WTC11 (cell line): ENCODE results near the gene PRKAR1B. TPM values are rescaled to one million over a fixed set of nuclear protein-coding genes. Genes with fewer than 3 reads are reported as not detected.
A peak's percentile ranks its signal among the peaks of the same experiment; 100 is the strongest.
"Not testable (repeated sequence)": the region's sequence is repeated elsewhere in the genome, so short reads cannot be mapped to it uniquely, and the experiment has no call there.

Experiments
- ATAC-seq: fragments of 200-7000 bp; cut with Tn5 transposase; 2 replicates; pipeline ENCODE4 v1.10.0; 2021; ENCODE audit warnings: mild to moderate bottlenecking, moderate library complexity
- CTCF ChIA-PET: fragments of 300-600 bp; sonication (Branson Sonifier 250); formaldehyde crosslinking; loops from one replicate; lab custom pipeline; 2021; ENCODE audit warnings: antibody characterized with exemption; lab: Charles Lee
- POLR2A ChIA-PET: fragments of 350-600 bp; sonication (Branson Sonifier 250); formaldehyde crosslinking; loops from one replicate; lab custom pipeline; 2021; ENCODE audit warnings: antibody characterized with exemption; lab: Charles Lee
- DNase-seq: peaks from one replicate; pipeline ENCODE4 v3.0.0; 2021; ENCODE audit warnings: low spot score
- H3K27ac Mint-ChIP-seq: 2 replicates; pipeline ENCODE4 v1.8.0; 2021; ENCODE audit warnings: mixed read lengths
- H3K27me3 Mint-ChIP-seq: 2 replicates; pipeline ENCODE4 v1.8.0; 2021; ENCODE audit warnings: low read depth, mild to moderate bottlenecking, moderate library complexity, mixed read lengths
- H3K36me3 Mint-ChIP-seq: 2 replicates; pipeline ENCODE4 v1.8.0; 2021; ENCODE audit warnings: mixed read lengths
- H3K4me1 Mint-ChIP-seq: 2 replicates; pipeline ENCODE4 v1.8.0; 2022; ENCODE audit warnings: mixed read lengths
- H3K4me3 Mint-ChIP-seq: 2 replicates; pipeline ENCODE4 v1.8.0; 2021; ENCODE audit warnings: mild to moderate bottlenecking, moderate library complexity, mixed read lengths
- H3K9me3 Mint-ChIP-seq: 2 replicates; pipeline ENCODE4 v1.8.0; 2021; ENCODE audit warnings: mixed read lengths
- AFF4 ChIP-seq: sonication (generic); formaldehyde crosslinking; IDR thresholded peaks from 2 replicates; pipeline ENCODE4 v1.8.1; 2023; ENCODE audit warnings: mild to moderate bottlenecking, missing genetic modification reagents, borderline replicate concordance
- CTCF ChIP-seq: fragments of 200-600 bp; IDR thresholded peaks from 2 replicates; pipeline ENCODE4 v1.8.0; 2022; ENCODE audit warnings: antibody characterized with exemption
- ELF4 ChIP-seq: sonication (generic); formaldehyde crosslinking; IDR thresholded peaks from 2 replicates; pipeline ENCODE4 v1.8.1; 2022; ENCODE audit warnings: low read depth, mild to moderate bottlenecking, moderate library complexity, missing genetic modification reagents
- FOXJ3 ChIP-seq: sonication (generic); formaldehyde crosslinking; IDR thresholded peaks from 2 replicates; pipeline ENCODE4 v1.9.0; 2021; ENCODE audit warnings: missing genetic modification reagents, mild to moderate bottlenecking, borderline replicate concordance
- GTF2I ChIP-seq: fragments of 250-450 bp; sonication (Bioruptor Pico); conservative IDR thresholded peaks from 2 replicates; pipeline ENCODE4 v1.4.0; 2021; ENCODE audit warnings: mild to moderate bottlenecking
- HMGA2 ChIP-seq: fragments of 250-450 bp; sonication (Bioruptor Pico); IDR thresholded peaks from 2 replicates; pipeline ENCODE4 v1.4.0; 2021; ENCODE audit warnings: mild to moderate bottlenecking, moderate library complexity
- JUN ChIP-seq: sonication (generic); formaldehyde crosslinking; IDR thresholded peaks from 2 replicates; pipeline ENCODE4 v1.8.0; 2023; ENCODE audit warnings: mild to moderate bottlenecking, missing genetic modification reagents
- NFYB ChIP-seq: sonication (generic); formaldehyde crosslinking; conservative IDR thresholded peaks from 2 replicates; pipeline ENCODE4 v1.8.0; 2022; ENCODE audit warnings: low read depth, missing genetic modification reagents
- NR2C2 ChIP-seq: sonication (generic); formaldehyde crosslinking; IDR thresholded peaks from 2 replicates; pipeline ENCODE4 v1.8.0; 2022; ENCODE audit warnings: mild to moderate bottlenecking, missing genetic modification reagents
- RELA ChIP-seq: sonication (generic); formaldehyde crosslinking; IDR thresholded peaks from 2 replicates; pipeline ENCODE4 v1.8.1; 2022; ENCODE audit warnings: missing genetic modification reagents, mild to moderate bottlenecking, borderline replicate concordance
- RORB ChIP-seq: fragments of 250-450 bp; sonication (Bioruptor Pico); IDR thresholded peaks from 2 replicates; pipeline ENCODE4 v1.9.0; 2021; ENCODE audit warnings: mild to moderate bottlenecking
- SMAD3 ChIP-seq: sonication (generic); formaldehyde crosslinking; IDR thresholded peaks from 2 replicates; pipeline ENCODE4 v1.8.0; 2022; ENCODE audit warnings: missing genetic modification reagents, mild to moderate bottlenecking, borderline replicate concordance
- SP1 ChIP-seq: sonication (generic); formaldehyde crosslinking; conservative IDR thresholded peaks from 2 replicates; pipeline ENCODE4 v1.8.1; 2022; ENCODE audit warnings: missing genetic modification reagents
- STAT6 ChIP-seq: sonication (generic); formaldehyde crosslinking; conservative IDR thresholded peaks from 2 replicates; pipeline ENCODE4 v1.8.1; 2023; ENCODE audit warnings: mild to moderate bottlenecking, low read depth, missing genetic modification reagents, moderate library complexity
- TCF7 ChIP-seq: sonication (generic); formaldehyde crosslinking; IDR thresholded peaks from 2 replicates; pipeline ENCODE4 v1.8.0; 2022; ENCODE audit warnings: mild to moderate bottlenecking, low read depth, missing genetic modification reagents, moderate library complexity
- ZBTB21 ChIP-seq: sonication (generic); formaldehyde crosslinking; IDR thresholded peaks from 2 replicates; pipeline ENCODE4 v1.8.1; 2023; ENCODE audit warnings: mild to moderate bottlenecking, missing genetic modification reagents, borderline replicate concordance
- ZNF219 ChIP-seq: sonication (generic); formaldehyde crosslinking; IDR thresholded peaks from 2 replicates; pipeline ENCODE4 v1.8.0; 2023; ENCODE audit warnings: missing genetic modification reagents, mild to moderate bottlenecking, borderline replicate concordance
- ZNF396 ChIP-seq: fragments of 250-450 bp; sonication (Bioruptor Pico); IDR thresholded peaks from 2 replicates; pipeline ENCODE4 v1.8.0; 2021; ENCODE audit warnings: mild to moderate bottlenecking, moderate library complexity, borderline replicate concordance
- ZNF416 ChIP-seq: fragments of 250-450 bp; sonication (Bioruptor Pico); IDR thresholded peaks from 2 replicates; pipeline ENCODE4 v1.9.0; 2021; ENCODE audit warnings: mild to moderate bottlenecking, inconsistent platforms
- ZNF512 ChIP-seq: sonication (generic); formaldehyde crosslinking; IDR thresholded peaks from 2 replicates; pipeline ENCODE4 v1.8.1; 2022; ENCODE audit warnings: missing genetic modification reagents, borderline replicate concordance
- total RNA-seq: library from RNA; stranded (reverse); gene quantifications from 3 replicates; pipeline ENCODE4 v1.2.3, GENCODE V29; 2021

Gene PRKAR1B
- total RNA-seq, 1 experiment from 2014 or later = 43.6 TPM

- CTCF ChIA-PET, H3K9me3 Mint-ChIP-seq, H3K4me1 Mint-ChIP-seq, H3K27ac Mint-ChIP-seq, DNase-seq, POLR2A ChIA-PET, ATAC-seq, H3K4me3 Mint-ChIP-seq, H3K27me3 Mint-ChIP-seq: not testable (repeated sequence)
- peaks cover 33% of the 10 kb centered on the region for H3K36me3 Mint-ChIP-seq
- TF ChIP-seq HMGA2 (CRISPR knock-in tag) = peak; percentile 96
Measured at GRCh38 chr7:743341-744127, 16.5 kb upstream of the PRKAR1B start.

- TF ChIP-seq SP1 (CRISPR knock-in tag) = no peak
- no peak for TF ChIP-seq CTCF
- no peak for TF ChIP-seq JUN (CRISPR knock-in tag)
- no peak for TF ChIP-seq RORB (CRISPR knock-in tag)
- TF ChIP-seq SMAD3 (CRISPR knock-in tag) = no peak
- no peak for TF ChIP-seq FOXJ3 (CRISPR knock-in tag)
- TF ChIP-seq ZNF396 = no peak
- no peak for TF ChIP-seq ELF4 (CRISPR knock-in tag)
- TF ChIP-seq ZBTB21 (CRISPR knock-in tag) = no peak
- TF ChIP-seq STAT6 (CRISPR knock-in tag) = no peak
- H3K4me3 Mint-ChIP-seq = no peak overlapping the region
- DNase-seq (no peak), ATAC-seq (no peak)
- POLR2A ChIA-PET = no interaction called here
- H3K9me3 Mint-ChIP-seq = peaks cover 3% of the 10 kb centered on the region; the same call in 1 of the 2 replicates
- no peaks in the 10 kb centered on the region for H3K4me1 Mint-ChIP-seq
- CTCF ChIA-PET = interaction anchor here (0.8 kb wide), 1 partner anchor 15 kb away, joined by 3 read pairs; no protein-coding TSS in a partner anchor
- no peaks in the 10 kb centered on the region for H3K27me3 Mint-ChIP-seq
- H3K36me3 Mint-ChIP-seq = peaks cover 33% of the 10 kb centered on the region
- H3K27ac Mint-ChIP-seq = no peak overlapping the region
Measured at GRCh38 chr7:742791-743190, 15.7 kb upstream of the PRKAR1B start.

- Mint-ChIP-seq H3K4me1 (no peaks in the 10 kb centered on the region), H3K27me3 (no peaks in the 10 kb centered on the region), H3K9me3 (peaks cover 3% of the 10 kb centered on the region; the same call in 1 of the 2 replicates), H3K4me3 (no peak overlapping the region), H3K27ac (no peak overlapping the region), H3K36me3 (peaks cover 33% of the 10 kb centered on the region)
- ChIA-PET CTCF (interaction anchor here (0.8 kb wide), 1 partner anchor 14 kb away, joined by 3 read pairs; no protein-coding TSS in a partner anchor), POLR2A (no interaction called here)
- DNase-seq (no peak), ATAC-seq (no peak)
- TF ChIP-seq ZNF512 (CRISPR knock-in tag) = no peak
- TF ChIP-seq NFYB (CRISPR knock-in tag) = no peak
- no peak for TF ChIP-seq GTF2I
- TF ChIP-seq RELA (CRISPR knock-in tag) = no peak
- no peak for TF ChIP-seq ZNF416 (CRISPR knock-in tag)
- no peak for TF ChIP-seq AFF4 (CRISPR knock-in tag)
- no peak for TF ChIP-seq SMAD3 (CRISPR knock-in tag)
- TF ChIP-seq ZNF219 (CRISPR knock-in tag) = no peak
- no peak for TF ChIP-seq TCF7 (CRISPR knock-in tag)
- no peak for TF ChIP-seq NR2C2 (CRISPR knock-in tag)
Measured at GRCh38 chr7:741850-742249, 14.8 kb upstream of the PRKAR1B start.
